ENCODE results near the gene LYRM9. TPM values are rescaled to one million over a fixed set of nuclear protein-coding genes. Genes with fewer than 3 reads are reported as not detected.
"Not testable (repeated sequence)": the region's sequence is repeated elsewhere in the genome, so short reads cannot be mapped to it uniquely, and the experiment has no call there.

Gene LYRM9
- polyA plus RNA-seq, 1 donor from 2014 or later = 83.8 TPM

DNA sequence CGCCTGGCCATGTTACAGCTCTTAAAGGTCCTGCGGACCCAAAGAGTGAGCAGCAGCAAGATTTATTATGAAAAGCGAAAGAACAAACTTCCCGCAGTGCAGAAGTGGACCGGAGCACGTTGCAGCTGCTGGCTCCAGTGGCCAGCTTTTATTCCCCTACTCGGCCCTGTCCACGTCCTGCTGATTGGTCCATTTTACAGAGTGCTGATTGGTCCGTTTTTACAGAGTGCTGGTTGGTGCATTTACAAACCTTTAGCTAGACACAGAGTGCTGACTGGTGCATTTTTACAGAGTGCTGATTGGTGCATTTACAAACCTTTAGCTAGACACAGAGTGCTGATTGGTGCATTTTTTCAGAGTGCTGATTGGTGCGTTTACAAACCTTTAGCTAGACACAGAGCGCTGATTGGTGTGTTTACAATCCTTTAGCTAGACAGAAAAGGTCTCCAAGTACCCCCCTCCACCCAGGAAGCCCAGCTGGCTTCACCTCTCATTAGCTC is 46.3 kb downstream of the LYRM9 start:
- H3K27ac ChIP-seq (ENCODE audit: low read length); H3K27me3 ChIP-seq (ENCODE audit: insufficient read depth, low read depth, low read length); H4K20me1 ChIP-seq (ENCODE audit: insufficient read depth); H3F3A ChIP-seq (ENCODE audit: insufficient read depth, low read length, poor library complexity, severe bottlenecking); H3K9me3 ChIP-seq (ENCODE audit: low read length); H2AFZ ChIP-seq (ENCODE audit: low read depth, low read length); H3K9me2 ChIP-seq (ENCODE audit: insufficient read depth, low read length); H3K4me3 ChIP-seq (ENCODE audit: low read length); H3K79me2 ChIP-seq (replicated peaks; ENCODE audit: insufficient read depth, low read length); H3K4me2 ChIP-seq (ENCODE audit: low read length); H3K9ac ChIP-seq (ENCODE audit: low read length); H3K36me3 ChIP-seq (ENCODE audit: insufficient read depth, low read length): not testable (repeated sequence)

DNA sequence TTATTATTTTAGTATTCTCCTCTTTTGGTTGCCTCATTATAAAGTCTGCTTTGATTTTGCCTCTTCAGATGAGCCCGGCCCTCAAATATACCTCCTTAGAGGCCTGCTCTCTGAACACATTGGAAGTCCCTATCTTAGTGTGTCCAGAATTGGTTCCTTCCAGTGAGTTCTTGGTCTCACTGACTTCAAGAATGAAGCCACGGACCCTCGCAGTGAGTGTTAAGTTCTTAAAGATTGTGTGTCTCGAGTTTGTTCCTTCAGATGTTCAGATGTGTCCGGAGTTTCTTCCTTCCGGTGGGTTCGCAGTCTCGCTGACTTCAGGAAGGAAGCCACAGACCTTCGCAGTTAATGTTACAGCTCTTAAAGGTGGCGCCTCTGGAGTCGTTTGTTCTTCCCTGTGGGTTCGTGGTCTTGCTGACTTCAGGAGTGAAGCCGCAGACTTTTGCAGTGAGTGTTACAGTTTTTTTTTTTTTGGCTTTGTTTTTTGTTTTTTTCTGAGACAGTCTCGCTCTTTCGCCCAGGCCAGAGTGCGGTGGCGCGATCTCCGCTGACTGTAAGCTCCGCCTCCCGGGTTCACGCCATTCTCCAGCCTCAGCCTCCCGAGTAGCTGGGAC is 47.0 kb downstream of the LYRM9 start:
- no peaks in the 10 kb centered on the region for H3K9me2 ChIP-seq (ENCODE audit: insufficient read depth, low read length)
- no peak overlapping the region for H3K4me3 ChIP-seq (ENCODE audit: low read length)
- H2AFZ ChIP-seq (ENCODE audit: low read depth, low read length) = no peak overlapping the region
- H3K36me3 ChIP-seq (ENCODE audit: insufficient read depth, low read length) = no peaks in the 10 kb centered on the region
- H4K20me1 ChIP-seq (ENCODE audit: insufficient read depth) = no peaks in the 10 kb centered on the region
- no peaks in the 10 kb centered on the region for H3K9me3 ChIP-seq (ENCODE audit: low read length)
- TF ChIP-seq TAF1 (IDR thresholded peaks at IDR 0.05; ENCODE audit: low read depth) (no peak), RAD21 (conservative IDR thresholded peaks at IDR 0.05) (no peak), EP300 (conservative IDR thresholded peaks at IDR 0.05; ENCODE audit: poor library complexity, severe bottlenecking) (no peak), POLR2AphosphoS5 (IDR thresholded peaks at IDR 0.05) (no peak), SMC3 (conservative IDR thresholded peaks at IDR 0.05; ENCODE audit: poor library complexity) (no peak), EZH2 (IDR thresholded peaks at IDR 0.05; ENCODE audit: borderline replicate concordance, insufficient read depth, low read length, poor library complexity, severe bottlenecking) (no peak), MXI1 (conservative IDR thresholded peaks at IDR 0.05; ENCODE audit: poor library complexity, severe bottlenecking) (no peak)
- TF ChIP-seq, protein P1, sequence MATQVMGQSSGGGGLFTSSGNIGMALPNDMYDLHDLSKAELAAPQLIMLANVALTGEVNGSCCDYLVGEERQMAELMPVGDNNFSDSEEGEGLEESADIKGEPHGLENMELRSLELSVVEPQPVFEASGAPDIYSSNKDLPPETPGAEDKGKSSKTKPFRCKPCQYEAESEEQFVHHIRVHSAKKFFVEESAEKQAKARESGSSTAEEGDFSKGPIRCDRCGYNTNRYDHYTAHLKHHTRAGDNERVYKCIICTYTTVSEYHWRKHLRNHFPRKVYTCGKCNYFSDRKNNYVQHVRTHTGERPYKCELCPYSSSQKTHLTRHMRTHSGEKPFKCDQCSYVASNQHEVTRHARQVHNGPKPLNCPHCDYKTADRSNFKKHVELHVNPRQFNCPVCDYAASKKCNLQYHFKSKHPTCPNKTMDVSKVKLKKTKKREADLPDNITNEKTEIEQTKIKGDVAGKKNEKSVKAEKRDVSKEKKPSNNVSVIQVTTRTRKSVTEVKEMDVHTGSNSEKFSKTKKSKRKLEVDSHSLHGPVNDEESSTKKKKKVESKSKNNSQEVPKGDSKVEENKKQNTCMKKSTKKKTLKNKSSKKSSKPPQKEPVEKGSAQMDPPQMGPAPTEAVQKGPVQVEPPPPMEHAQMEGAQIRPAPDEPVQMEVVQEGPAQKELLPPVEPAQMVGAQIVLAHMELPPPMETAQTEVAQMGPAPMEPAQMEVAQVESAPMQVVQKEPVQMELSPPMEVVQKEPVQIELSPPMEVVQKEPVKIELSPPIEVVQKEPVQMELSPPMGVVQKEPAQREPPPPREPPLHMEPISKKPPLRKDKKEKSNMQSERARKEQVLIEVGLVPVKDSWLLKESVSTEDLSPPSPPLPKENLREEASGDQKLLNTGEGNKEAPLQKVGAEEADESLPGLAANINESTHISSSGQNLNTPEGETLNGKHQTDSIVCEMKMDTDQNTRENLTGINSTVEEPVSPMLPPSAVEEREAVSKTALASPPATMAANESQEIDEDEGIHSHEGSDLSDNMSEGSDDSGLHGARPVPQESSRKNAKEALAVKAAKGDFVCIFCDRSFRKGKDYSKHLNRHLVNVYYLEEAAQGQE (IDR thresholded peaks at IDR 0.05; ENCODE audit: borderline replicate concordance) = no peak
- TF ChIP-seq, protein P2, sequence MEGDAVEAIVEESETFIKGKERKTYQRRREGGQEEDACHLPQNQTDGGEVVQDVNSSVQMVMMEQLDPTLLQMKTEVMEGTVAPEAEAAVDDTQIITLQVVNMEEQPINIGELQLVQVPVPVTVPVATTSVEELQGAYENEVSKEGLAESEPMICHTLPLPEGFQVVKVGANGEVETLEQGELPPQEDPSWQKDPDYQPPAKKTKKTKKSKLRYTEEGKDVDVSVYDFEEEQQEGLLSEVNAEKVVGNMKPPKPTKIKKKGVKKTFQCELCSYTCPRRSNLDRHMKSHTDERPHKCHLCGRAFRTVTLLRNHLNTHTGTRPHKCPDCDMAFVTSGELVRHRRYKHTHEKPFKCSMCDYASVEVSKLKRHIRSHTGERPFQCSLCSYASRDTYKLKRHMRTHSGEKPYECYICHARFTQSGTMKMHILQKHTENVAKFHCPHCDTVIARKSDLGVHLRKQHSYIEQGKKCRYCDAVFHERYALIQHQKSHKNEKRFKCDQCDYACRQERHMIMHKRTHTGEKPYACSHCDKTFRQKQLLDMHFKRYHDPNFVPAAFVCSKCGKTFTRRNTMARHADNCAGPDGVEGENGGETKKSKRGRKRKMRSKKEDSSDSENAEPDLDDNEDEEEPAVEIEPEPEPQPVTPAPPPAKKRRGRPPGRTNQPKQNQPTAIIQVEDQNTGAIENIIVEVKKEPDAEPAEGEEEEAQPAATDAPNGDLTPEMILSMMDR (IDR thresholded peaks at IDR 0.05; ENCODE audit: poor library complexity, severe bottlenecking) = no peak
- H3K4me2 ChIP-seq (ENCODE audit: low read length) = no peak overlapping the region
- no peak overlapping the region for H3K27ac ChIP-seq (ENCODE audit: low read length)
- H3K27me3 ChIP-seq (ENCODE audit: insufficient read depth, low read depth, low read length) = no peaks in the 10 kb centered on the region
- H3K9ac ChIP-seq (ENCODE audit: low read length) = no peak overlapping the region
- no peaks in the 10 kb centered on the region for H3K79me2 ChIP-seq (replicated peaks; ENCODE audit: insufficient read depth, low read length)
- H3F3A ChIP-seq (ENCODE audit: insufficient read depth, low read length, poor library complexity, severe bottlenecking) = no peaks in the 10 kb centered on the region
